HG03457 (cell line): ENCODE measurements around the gene ZDHHC24.
A peak's percentile ranks its signal among the peaks of the same experiment; 100 is the strongest.

ENCODE experiments used
- ATAC-seq: cut with Tn5 transposase; IDR thresholded peaks from one replicate; pipeline ENCODE4 v1.9.1; 2021; ENCODE audit warnings: moderate number of reproducible peaks; ENCODE audit not compliant: unreplicated experiment

The ZDHHC24 gene

GRCh38 chr11:66497206-66497605 is 48.6 kb downstream of the ZDHHC24 start:
- ATAC-seq: no peak

- no peak for ATAC-seq
These were observed 50.4 kb downstream of the ZDHHC24 start for GRCh38 chr11:66495401-66495854.

GRCh38 chr11:66494935-66495334 is 50.9 kb downstream of the ZDHHC24 start:
- ATAC-seq: no peak

GRCh38 chr11:66494458-66494857 is 51.4 kb downstream of the ZDHHC24 start:
- ATAC-seq: no peak

- no peak for ATAC-seq
These were observed 52.7 kb downstream of the ZDHHC24 start for GRCh38 chr11:66493130-66493529.

GRCh38 chr11:66492161-66492865 is 53.5 kb downstream of the ZDHHC24 start:
- no peak for ATAC-seq

- ATAC-seq: no peak
These were observed 54.4 kb downstream of the ZDHHC24 start for GRCh38 chr11:66491315-66491935.

GRCh38 chr11:66489636-66490035 is 56.2 kb downstream of the ZDHHC24 start:
- ATAC-seq: no peak

- ATAC-seq: no peak
These were observed 56.9 kb downstream of the ZDHHC24 start for GRCh38 chr11:66488957-66489356.

GRCh38 chr11:66484806-66485380 is 61.0 kb downstream of the ZDHHC24 start:
- ATAC-seq: no peak

- ATAC-seq: peak; percentile 69
These were observed 65.5 kb downstream of the ZDHHC24 start, which contains the start of gene DPP3 for GRCh38 chr11:66480117-66480938. TSS of gene DPP3 (plus strand) at chr11:66480434. CDS start at chr11:66482201, 1,767 bp downstream.

GRCh38 chr11:66479394-66480116 is 66.3 kb downstream of the ZDHHC24 start:
- ATAC-seq: no peak

- ATAC-seq: no peak
These were observed 67.0 kb downstream of the ZDHHC24 start for GRCh38 chr11:66478729-66479393.

- ATAC-seq: no peak
These were observed 68.3 kb downstream of the ZDHHC24 start for GRCh38 chr11:66477263-66478201.

- no peak for ATAC-seq
These were observed 69.0 kb downstream of the ZDHHC24 start for GRCh38 chr11:66476841-66477251.

- ATAC-seq: no peak
These were observed 69.5 kb downstream of the ZDHHC24 start for GRCh38 chr11:66476173-66476840.

- no peak for ATAC-seq
These were observed 70.3 kb downstream of the ZDHHC24 start for GRCh38 chr11:66475349-66476172.
